ENCODE results near the gene KRT38.

DNA sequence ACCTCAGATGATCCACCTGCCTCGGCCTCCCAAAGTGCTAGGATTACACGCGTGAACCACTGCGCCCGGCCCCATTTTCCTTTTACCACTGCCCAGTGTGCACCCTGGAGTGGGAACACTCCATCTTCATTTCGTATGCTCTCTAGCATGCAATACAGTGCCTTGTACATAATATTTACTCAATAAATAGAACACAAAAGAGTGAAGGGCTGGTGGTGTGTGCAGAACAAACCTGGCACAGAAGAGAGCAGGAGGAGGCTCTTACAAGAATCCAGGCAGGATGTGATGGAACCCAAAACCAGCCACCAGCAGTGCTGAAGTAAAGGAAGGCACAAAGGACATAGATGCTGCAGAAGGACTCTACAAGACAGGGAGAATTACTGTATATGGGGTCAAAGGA, 23.7 kb downstream of the KRT38 start:
- TF ChIP-seq POLR2A (IDR thresholded peaks at IDR 0.05) = no peak
- TF ChIP-seq, protein P1, sequence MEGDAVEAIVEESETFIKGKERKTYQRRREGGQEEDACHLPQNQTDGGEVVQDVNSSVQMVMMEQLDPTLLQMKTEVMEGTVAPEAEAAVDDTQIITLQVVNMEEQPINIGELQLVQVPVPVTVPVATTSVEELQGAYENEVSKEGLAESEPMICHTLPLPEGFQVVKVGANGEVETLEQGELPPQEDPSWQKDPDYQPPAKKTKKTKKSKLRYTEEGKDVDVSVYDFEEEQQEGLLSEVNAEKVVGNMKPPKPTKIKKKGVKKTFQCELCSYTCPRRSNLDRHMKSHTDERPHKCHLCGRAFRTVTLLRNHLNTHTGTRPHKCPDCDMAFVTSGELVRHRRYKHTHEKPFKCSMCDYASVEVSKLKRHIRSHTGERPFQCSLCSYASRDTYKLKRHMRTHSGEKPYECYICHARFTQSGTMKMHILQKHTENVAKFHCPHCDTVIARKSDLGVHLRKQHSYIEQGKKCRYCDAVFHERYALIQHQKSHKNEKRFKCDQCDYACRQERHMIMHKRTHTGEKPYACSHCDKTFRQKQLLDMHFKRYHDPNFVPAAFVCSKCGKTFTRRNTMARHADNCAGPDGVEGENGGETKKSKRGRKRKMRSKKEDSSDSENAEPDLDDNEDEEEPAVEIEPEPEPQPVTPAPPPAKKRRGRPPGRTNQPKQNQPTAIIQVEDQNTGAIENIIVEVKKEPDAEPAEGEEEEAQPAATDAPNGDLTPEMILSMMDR (IDR thresholded peaks at IDR 0.05) = no peak
